Activated naive CD4-positive, alpha-beta T cell treated with anti-CD3 and anti-CD28 coated beads, Interleukin-2, amount 50 U/mL, for 16 hours (primary cell): ENCODE results near the gene CNKSR3.

Experiments used
- DNase-seq: peaks from one replicate; pipeline ENCODE4 v3.0.0-alpha.2; 2020

Gene CNKSR3

DNA sequence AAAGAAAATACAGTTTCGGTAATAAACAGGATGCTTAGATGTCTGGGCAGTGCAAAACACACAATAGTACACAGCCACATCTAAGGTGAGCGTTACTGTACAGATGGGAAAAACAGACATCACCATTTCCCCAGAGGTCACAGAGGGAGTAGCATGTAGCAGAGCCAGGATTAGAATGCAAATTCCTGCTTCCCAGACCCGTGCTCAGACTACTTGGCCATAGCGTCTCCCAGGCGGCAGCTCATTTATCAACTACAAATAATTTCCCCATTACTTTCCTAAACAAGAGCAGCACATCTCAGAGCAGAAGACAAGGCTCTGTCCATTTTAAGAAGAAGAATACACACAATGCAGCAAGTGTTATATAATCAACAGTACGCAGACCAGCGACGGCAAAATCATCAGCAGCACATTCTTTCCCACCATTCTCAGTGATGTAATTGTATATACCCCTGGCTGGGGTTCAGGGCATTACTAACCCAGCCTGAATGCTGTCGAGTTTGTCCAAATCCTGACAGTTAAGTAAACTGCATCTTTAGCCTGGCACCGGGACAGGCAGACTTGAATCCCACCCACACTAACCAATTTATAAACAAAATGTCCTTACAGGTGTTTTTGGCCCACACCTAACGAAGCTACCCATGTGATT is 61.9 kb downstream of the CNKSR3 start:
- DNase-seq = no peak

GRCh38 chr6:154447954-154448353 is 62.5 kb downstream of the CNKSR3 start:
- no peak for DNase-seq

DNA sequence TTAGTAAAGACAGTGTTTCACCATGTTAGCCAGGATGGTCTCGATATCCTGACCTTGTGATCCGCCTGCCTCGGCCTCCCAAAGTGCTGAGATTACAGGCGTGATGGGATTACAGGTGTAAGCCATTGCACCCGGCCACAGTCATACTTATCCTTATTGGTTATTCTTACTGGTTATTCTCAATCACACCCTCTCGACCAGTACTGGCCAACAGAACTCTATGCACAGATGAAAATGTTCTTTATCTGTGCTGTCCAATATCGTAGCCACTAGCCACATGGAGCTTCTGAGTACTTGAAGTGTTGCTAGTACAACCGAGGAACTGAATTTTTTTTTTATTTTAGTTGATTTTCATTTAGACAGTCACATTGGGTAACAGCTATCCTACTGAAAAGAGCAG is 63.5 kb downstream of the CNKSR3 start:
- DNase-seq = no peak

GRCh38 chr6:154445417-154445816 is 65.1 kb downstream of the CNKSR3 start:
- no peak for DNase-seq

DNA sequence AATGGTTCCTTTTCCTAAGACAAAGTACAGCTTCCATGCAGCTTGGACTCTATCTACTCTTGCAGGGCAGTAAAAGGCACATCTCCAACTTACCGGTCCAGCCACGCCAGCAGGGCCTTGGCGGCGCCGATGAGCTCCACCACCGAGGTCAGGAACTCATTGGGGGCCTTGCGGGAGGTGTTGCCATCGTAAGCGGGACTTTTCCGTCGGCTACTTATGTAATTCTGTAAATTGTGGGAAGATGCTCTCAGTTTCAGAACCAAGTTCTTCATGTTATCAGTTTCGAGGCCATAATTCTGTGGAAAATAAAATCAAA is 68.5 kb downstream of the CNKSR3 start:
- DNase-seq = no peak

DNA sequence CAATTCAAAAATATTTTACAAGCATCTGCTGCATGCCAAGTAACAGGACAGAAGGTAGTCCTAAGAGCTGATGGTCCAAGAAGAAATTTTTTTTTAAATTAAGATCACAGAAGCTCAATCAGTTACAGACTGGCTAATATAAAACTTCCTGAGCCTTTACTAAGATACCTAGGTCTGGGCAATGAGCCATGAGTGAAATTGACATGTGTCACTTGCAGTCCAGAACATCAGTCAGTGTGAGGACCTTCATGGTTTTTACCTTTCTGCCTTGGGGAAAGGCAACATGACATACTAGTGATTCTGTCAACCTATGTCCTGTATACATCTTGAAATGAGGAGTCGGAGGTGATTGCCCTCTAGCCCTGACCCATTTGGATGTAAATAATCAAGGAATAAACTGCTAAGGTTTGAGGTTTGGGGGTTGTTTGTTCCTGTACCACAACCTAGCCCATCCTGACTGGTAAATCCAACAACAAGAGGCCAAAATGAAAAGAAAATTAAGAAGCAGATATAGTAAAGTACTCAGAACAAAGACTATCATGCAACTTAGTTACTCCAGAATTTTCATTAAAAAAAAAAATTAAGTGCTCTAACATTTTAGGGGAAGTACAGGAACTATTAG is 70.0 kb downstream of the CNKSR3 start:
- no peak for DNase-seq

- no peak for DNase-seq
These were observed 70.5 kb downstream of the CNKSR3 start for GRCh38 chr6:154440022-154440421.

DNA sequence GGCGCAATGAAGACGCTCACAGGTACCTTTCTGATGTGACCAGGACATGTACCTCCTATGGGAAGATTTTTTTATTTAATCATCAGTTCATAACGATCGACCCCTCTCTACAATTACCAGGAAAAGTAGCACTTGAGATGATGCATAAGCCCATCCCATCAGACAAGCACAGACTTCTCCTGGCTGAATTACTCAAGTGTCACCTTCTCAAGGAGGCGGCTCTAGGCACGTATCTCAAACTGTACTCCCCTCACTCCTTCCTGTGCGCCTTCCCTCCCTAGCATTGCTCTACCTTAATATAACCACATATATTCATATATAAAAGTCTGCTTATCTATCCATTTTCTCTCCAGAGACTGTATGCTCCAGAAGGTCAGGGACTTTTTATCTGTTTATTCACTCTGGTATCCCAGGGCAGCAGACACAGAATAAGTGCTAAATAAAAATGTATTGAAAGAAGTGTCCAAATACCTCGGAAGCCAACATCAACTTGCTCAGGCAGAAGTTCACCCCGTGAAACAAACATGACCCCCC is 71.5 kb downstream of the CNKSR3 start:
- no peak for DNase-seq

GRCh38 chr6:154435400-154435945 is 75.0 kb downstream of the CNKSR3 start:
- no peak for DNase-seq

DNA sequence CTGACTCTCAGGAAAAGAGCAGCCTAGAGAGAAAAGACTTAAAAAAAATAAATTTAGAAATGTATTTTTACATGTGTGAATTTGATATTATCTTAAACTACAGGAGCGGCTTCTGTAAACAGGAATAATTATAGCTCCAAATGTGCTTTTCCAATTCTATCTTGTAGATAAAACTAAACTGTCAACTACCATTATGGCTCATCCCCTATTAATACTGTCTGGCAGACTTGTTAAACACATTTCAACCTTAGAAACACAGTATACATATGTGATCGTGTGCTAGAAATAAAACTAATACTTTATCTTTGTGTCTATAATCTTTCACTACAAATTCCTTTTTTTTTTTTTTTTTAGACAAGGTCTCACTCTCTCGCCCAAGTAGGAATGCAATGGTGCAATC is 75.8 kb downstream of the CNKSR3 start:
- no peak for DNase-seq

DNA sequence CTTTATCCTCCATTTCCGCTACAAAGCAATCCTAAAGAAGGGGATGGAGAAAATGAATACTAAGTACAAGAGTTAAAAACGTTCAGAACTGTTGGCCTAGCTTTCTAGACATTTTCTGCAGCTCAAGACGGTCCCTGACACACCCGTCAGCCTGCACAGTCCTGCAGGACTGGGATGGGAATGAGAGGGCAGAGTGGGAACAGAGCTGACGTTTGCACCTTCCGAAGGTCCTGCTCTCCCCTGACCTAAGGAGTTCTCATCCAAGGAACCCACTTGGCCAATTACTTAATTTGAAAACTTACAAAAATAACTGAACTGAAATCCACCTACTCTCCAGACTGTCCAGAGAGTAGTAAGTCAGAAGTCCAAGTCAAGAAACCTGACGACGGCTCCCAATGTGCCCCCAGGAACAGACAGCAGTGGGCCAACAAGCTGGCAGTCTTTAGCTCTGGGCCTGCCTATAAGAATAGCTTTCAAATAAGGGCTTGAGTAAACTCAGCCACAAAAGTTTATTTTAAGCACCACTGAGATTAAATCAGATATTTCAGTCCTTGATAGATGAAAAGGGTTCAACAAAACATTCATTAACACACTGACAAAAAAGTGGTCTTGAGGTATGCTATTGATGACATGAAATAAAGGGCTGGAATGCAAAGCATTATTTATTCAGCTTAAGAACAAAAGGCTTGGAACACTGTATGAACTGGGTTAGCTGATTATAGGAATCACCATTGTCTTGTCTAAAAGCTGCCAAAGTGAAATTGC is 76.8 kb downstream of the CNKSR3 start:
- no peak for DNase-seq

DNA sequence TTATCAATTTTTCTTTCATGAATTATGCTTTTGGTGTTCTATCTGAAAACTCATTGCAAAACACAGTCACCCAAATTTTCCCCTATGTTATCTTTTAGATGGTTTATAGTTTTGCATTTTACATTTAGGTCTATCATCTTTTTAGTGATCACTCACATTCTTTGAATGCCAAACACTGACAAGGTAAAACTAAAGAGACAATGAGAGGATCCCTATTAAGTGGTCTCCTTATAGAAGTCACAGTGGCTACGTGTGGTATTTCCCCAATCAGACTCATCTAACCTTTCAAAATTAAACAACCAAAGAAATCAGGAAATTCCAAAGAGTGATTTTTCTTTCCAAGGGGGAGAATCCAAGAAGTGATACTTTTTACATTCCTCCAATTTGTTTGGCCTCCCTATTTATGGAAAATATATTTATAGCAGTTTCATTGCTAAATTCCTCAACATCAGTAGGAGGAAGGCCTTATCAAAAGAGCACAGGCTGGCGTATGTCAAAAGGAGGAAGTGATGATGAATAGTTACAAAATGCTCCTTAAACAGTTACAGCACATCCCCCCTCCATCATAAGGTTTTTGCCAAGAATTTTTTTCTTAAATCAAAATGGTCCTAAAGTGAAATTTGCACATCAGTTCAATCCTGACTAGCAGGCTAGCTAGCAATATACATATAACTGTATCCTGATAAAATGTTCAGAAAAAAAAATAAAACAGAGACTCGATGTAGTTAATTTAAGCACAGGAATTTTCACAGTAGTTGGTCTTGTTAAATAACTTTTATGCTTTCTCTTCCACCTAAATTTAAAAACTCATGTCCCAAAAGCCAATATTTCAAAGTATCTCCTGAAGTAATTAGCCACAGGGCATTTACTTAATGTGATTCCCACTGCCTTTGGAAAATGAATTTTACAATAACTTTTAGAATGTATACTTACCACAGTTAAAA is 77.7 kb downstream of the CNKSR3 start:
- no peak for DNase-seq

- no peak for DNase-seq
These were observed 80.0 kb downstream of the CNKSR3 start for GRCh38 chr6:154430481-154430919.

DNA sequence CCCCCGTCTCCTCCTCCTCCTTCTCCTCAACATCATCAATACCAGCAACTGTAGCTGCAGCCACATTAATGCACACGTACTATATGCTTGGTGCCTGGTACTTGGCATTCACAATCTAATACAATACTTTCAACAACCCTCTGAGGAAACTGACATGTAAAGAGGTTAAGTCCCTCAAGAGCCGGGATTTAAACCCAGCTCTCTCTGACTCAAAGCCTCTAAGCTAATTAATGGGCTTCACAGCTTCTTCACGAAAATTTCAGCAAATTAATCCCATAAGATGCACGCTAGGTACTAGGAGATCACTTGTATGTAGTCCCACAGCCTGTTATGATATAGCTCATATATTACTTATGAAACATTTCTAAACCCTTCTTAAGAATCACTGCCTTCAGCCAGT is 80.8 kb downstream of the CNKSR3 start:
- DNase-seq = no peak

- DNase-seq = no peak
These were observed 81.6 kb downstream of the CNKSR3 start for GRCh38 chr6:154428897-154429296.

DNA sequence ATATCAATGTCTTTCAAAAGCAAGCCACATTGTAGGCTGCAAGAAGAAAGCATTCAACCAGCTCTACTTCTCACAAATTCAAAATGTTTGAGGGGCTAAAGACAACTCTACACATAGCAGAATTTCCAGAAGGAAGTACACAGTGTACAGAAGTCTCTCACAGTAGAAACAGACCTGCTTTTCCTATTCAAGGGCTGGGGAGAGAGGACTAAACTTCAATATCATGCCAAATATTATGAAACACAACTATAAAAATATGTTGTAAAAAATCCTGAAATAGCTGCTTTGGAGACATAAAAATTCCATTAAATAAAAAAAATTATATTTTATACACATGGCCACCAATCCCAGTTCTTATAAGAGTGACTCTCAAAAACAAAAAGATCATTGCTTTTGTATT is 83.0 kb downstream of the CNKSR3 start:
- no peak for DNase-seq

- DNase-seq = no peak
These were observed 83.5 kb downstream of the CNKSR3 start for GRCh38 chr6:154426997-154427396.

DNA sequence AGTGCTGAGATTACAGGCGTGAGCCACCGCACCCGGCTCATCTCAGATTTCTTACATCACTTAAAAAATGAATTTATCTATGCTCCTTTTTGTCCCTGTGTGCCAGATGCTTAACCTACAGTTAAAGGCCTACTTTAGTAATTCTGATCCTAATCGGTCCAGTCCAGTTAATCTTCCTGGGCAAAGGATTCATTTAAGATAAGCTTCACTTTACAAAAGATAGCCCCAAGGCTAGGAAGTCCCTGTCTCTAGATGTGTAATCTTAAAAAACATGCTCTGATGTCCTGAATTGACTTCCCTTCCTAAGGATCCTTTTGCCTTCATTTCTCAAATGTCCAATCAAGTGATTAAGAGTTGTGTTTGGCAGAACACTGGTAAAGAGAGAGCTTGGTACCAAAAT is 85.5 kb downstream of the CNKSR3 start:
- DNase-seq = no peak

DNA sequence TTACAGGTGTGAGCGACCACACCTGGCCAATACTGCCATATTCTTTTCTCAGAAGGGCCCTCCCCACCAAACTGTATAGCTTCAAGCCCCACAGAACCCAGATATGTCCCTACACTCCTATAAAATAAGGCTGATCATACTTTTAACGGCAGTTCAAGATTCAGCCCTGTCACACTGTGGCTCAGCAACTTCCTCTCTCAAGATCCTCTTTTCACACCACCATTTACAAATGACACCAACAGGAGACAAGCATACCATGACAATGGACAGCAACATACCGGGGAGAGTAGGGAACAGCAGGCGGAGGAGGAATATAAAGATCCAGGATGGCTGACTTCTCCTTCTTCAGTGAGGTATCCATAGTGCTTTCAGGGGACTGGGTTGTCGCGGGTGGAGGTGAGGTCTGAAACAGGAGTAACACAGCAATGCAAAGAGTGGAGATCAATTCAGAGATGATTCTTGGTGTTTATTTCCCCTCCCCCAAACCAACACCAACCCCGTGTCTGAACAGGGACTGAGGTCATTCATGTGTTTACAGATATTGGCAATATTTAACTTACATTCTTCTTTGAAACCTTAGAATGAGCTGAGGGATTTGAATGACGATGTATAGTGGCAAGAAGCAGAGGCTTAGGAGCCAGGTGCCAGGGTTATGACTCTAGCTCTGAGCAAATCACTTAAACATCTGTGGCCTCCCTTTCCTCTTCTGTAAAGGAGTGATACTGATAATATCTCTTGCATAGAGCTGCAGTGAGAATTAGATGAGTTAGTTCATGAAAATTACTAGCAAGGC is 96.3 kb downstream of the CNKSR3 start:
- DNase-seq = no peak

DNA sequence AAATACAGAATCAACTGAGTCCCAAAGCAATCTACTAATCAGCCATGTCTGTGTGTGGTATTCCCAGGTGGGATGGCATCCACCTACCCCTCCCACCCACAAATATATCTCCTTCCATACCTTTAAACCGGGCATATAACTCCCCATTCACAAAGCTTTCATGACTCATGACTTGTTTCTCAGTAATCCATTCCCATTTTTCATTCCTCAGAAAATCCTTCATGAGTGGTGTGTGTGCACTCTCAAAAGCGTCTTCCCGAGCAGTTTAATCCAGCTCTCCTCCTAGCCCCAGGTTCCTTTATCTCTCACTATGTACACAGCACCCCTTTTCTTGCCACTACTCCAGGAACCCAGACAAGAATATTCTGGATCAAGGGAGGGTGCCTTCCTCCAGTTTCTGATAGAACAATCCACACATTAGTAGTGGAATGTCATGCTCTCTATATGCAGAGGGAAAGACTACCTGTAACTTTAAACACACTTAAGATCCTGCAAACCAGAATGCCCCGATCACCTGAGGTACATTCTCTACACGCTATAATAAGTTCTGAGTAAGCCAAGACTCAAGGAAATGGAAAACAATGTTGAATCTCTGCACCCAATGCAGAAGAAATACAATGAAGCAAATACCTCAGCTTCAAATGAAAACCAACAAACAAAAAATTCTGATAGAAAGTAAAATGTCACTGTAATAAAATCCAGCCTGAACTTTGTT is 98.2 kb downstream of the CNKSR3 start:
- no peak for DNase-seq

GRCh38 chr6:154411076-154411475 is 99.4 kb downstream of the CNKSR3 start:
- DNase-seq = no peak
